Measurements from ENCODE around the gene ADGRL3.
"Not testable (repeated sequence)": the region's sequence is repeated elsewhere in the genome, so short reads cannot be mapped to it uniquely, and the experiment has no call there.

ADGRL3 gene

GRCh38 chr4:61293707-61294400, 93.7 kb downstream of the ADGRL3 start:
- no peak for DNase-seq

DNA sequence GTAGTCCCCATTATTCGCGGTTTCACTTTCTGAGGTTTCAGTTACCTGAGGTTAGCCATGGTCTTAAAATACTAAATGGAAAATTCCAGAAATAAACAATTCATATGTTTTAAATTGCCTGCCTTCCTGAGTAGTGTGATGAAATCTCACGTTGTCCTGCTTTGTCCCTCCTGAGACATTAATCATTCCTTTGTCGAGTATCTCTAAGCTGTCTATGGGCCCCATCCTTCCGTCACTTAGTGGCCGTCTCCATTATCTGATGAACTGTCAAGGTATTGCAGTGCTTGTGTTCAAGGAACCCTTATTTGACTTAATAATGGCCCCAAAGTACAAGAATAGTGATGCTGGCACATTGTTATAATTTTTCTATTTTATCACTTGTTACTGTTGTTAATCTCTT, 94.8 kb downstream of the ADGRL3 start:
- DNase-seq = no peak

DNA sequence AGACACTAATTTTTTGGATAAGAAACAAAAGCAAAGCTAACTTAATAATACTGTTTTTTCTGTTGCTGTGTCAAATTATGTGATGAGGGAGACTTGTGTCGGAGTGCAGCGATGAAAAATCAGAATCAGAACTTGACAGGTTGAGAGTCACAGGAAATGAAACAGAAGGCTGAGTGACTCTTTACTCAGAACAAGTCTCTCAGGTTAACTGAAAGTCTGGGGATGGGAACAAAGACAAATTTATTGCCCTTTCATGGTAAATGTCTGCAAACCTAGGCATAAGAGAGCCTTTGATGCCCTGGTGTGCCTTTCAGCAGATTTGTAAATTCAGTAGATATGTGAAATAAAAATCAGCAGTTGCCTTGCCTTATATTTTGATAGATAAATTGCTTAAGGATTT, 96.0 kb downstream of the ADGRL3 start:
- no peak for DNase-seq

DNA sequence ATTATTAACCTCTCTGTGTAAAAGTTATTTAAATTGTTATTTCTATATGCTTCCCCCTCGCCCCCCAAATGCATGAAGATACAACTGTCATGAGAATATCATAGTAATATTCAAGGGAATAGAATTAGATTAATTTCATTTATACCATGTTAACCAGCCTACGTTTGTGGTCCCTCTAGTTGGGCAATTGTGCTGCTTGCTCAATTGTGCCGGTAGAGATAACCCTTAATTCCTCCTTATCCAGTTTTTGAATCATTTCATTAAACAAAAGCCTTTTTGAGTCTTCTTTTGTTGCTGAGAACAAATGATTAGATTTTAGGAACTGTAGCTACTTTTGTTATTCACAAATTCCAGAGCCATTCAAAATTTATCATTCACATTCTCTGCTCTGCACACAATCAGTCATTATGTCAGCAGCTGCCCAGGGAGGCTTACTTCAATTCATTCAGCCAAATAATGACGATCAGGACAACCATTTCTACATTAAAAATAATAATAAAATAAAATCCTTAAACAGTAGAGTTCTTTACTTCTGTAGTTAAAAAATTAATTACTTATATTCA, 98.1 kb downstream of the ADGRL3 start:
- DNase-seq = no peak

DNA sequence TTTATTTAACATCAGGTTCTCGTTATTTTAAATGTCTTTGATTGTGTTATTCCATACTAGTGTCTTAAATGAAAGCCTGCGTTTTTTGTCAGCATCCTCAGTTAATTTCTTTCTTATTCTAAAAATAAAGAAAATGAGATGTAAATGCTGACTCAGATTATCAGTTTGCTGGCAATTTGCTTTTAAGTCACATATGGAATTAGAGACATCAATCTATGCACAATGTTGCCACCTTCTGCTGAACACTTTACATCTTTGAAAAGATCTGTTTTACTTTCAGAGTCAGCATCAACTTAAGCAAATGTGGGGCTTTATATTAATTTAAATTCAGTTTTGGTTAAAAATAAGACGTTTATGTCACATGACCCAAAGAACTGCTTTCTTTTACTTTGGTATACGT, 99.2 kb downstream of the ADGRL3 start:
- DNase-seq = no peak

DNA sequence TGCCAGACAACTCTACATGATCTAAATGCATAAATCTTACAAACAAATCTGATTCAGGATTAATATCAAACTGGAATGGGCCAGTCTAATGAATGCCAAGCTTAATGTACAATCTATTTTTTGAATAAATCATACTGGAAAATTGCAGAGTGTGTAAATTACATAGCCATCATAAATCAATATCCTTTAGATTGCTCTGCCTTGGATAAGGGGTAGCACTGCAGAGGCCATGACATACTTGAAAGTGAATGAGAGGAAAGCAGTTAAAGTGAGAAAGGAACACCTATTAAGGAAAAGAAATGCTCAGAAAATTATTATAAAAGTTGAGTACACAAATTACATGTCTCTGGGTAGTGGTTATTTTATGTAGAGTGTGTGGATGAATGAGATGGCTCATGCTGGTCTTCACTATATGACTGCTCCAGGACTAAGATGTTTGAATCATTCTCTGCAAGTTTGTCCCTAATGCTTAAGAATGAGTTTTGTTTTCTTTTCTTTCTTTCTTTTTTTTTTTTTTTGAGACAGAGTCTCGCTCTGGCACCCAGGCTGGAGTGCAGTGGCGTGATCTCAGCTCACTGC, 100.2 kb downstream of the ADGRL3 start:
- no peak for DNase-seq

DNA sequence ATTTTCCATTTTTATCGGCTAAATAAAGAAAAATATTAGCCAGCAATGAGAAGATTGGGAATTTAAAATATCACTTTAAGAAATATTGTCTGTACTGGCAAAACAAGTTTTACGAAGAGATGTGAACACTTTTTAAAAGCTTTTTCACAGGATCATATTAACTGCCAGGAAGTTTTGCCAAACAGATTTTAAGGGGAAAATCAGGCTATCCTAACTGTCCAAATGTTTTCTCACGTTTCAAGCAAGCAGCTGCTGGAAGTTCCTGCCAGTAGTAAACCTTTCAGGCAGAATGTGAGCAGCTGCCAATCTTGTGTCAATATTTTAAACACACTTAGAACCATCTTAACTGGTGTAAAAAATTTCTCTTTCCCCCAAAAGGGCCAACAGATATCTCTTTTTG, 101.1 kb downstream of the ADGRL3 start:
- DNase-seq = no peak

- DNase-seq = no peak
Measured at GRCh38 chr4:61308033-61308432, 107.9 kb downstream of the ADGRL3 start.

GRCh38 chr4:61309616-61310015, 109.5 kb downstream of the ADGRL3 start:
- no peak for DNase-seq

- no peak for DNase-seq
Measured at GRCh38 chr4:61312526-61312925, 112.4 kb downstream of the ADGRL3 start.

GRCh38 chr4:61318431-61318830, 118.3 kb downstream of the ADGRL3 start:
- DNase-seq = no peak

DNA sequence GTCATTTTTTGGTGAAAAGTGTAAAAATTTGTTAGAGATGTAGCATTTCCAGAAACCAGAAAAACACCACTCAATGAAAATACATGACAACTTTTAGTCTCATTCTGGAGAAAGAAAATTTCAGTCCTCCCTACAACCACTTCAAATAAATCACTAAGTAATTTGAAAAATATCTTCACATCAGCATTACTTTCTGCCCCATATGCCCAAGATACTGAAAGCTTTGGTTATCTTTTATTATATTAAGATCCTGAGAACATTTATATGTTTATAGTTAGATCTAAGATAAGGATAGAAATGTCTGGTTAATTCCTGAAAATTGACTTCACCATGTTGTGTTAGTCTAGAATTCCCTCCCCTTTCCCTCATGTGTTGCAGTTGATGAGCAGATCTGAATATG, 119.0 kb downstream of the ADGRL3 start:
- DNase-seq = no peak

- DNase-seq = no peak
Measured at GRCh38 chr4:61320154-61320553, 120.0 kb downstream of the ADGRL3 start.

DNA sequence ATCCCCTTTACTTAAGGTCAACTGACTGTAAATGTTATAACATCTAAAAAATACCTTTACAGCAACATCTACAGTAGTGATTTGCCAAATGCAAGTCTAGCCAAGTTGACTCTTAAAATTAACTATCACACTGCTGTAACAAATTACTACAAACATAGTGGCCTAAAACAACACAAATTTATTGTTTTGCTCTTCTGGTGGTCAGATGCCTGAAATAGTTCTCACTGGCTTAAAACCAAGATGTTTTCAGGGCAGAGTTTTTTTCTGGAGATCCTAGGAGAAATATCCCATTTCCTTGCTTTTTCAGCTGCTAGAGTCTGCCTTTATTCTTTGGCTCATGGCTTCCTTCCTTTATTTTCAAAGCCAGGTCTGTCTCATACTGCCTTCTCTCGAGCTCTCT, 120.5 kb downstream of the ADGRL3 start:
- DNase-seq = no peak

DNA sequence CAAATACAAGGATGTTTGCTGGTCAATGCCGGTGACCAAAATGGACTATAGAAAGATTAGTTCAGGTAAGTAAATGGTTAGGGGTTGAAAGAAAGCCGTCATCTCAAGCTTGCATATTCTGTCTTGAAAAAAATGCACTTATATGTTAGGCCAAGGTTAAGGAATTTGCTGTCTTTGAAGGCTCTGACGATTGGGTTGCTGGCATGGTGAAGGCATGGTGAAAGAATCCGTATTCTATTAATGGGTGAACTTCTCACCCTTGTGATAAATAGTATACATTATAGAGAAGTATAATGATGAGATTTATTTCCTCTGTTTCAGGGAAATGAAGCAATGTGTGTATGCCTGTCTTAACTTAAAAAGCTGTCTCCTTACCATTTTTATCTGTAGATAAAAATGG, 132.6 kb downstream of the ADGRL3 start:
- DNase-seq = no peak

GRCh38 chr4:61333490-61333889, 133.4 kb downstream of the ADGRL3 start:
- DNase-seq = no peak

DNA sequence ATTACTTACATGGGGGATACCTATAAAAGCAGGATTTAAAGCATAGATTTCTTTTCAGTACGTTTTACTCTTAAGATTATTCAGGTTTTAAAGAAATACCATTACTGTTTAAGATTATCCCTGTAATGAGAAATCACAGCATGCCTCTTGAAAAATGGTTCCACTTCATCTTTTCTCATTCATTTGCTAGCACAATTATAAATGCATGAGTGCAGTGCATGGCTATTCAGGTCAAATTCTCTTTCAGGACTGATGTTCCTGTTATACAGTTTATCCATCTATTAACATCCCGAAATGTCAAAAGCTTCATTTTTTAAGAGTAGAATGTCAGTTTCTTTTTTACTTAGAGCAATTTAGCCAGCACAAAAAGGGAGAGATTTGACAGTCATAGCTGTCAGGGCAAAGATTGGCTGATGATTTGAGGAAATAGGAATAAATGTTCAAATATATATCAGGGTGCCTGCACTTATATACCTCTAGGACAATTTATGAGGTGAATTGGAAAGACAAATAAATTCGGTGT, 135.2 kb downstream of the ADGRL3 start:
- no peak for DNase-seq

GRCh38 chr4:61336488-61336887, 136.4 kb downstream of the ADGRL3 start:
- DNase-seq = no peak

- no peak for DNase-seq
Measured at GRCh38 chr4:61336916-61337315, 136.8 kb downstream of the ADGRL3 start.

GRCh38 chr4:61342061-61342460, 141.9 kb downstream of the ADGRL3 start:
- DNase-seq = no peak

GRCh38 chr4:61350932-61351331, 150.8 kb downstream of the ADGRL3 start:
- DNase-seq = no peak

DNA sequence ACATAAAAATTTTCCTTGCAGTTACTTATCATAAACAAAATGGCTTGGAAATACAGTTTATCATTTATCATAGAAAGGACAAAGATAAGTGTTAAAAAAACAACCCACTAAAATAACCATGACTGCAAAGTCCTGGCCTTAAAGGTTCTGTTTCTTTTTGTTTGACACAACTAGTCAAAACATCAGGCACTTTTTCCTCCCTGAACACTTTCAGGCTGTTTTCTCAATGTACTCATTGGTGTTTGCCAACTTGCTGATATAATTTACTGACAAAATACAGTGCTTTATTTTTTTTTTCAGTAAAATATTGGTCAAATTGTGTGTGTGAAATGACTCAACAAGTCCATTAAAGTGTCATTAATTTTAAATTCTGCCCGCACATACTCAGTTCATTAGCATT, 156.6 kb downstream of the ADGRL3 start:
- DNase-seq = no peak

- no peak for DNase-seq
Measured at GRCh38 chr4:61359301-61359700, 159.2 kb downstream of the ADGRL3 start.

GRCh38 chr4:61372817-61373216, 172.7 kb downstream of the ADGRL3 start:
- not testable (repeated sequence) for DNase-seq
